HG03520 (cell line): Measurements from ENCODE around the gene RBMS1.
"Not testable (repeated sequence)": the region's sequence is repeated elsewhere in the genome, so short reads cannot be mapped to it uniquely, and the experiment has no call there.

Experiments used
- ATAC-seq: cut with Tn5 transposase; IDR thresholded peaks from one replicate; pipeline ENCODE4 v1.9.1; 2021; ENCODE audit warnings: mild to moderate bottlenecking, moderate library complexity; ENCODE audit not compliant: unreplicated experiment

Gene RBMS1

DNA sequence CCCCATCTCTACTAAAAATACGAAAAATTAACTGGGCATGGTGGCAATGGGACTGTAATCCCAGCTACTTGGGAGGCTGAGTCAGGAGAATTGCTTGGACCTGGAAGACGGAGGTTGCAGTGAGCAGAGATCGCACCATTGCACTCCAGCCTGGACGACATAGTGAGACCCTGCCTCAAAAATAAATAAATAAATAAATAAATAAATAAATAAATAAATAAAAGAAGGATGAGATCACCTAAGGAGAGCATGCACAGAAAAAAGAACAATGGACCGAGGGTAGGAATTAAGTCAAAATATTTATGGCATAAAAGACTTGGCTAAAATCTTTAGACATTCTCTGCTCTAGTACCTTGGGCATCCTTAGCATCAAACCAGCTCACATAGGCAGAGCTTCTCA, 8.9 kb upstream of the RBMS1 start:
- no peak for ATAC-seq

GRCh38 chr2:160501370-160501769, 7.8 kb upstream of the RBMS1 start:
- no peak for ATAC-seq

DNA sequence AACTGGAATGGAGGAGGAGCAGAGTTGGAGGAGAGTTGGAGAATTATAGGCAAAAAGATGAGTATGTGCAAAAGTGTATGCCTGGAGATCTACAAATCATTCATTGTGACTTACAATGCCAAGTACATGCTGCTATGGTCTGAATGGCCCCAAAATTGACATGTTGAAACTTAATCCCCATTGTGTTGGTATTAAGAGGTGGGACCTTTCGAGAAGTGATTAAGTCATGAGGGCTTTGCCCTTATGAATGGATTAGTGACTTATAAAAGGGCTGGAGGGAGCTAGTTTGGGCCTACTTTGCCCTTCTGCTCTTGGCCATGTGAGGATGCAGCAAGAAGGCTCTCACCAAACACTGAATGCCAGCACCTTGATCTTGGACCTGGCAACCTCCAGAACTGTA, 6.3 kb upstream of the RBMS1 start:
- no peak for ATAC-seq

DNA sequence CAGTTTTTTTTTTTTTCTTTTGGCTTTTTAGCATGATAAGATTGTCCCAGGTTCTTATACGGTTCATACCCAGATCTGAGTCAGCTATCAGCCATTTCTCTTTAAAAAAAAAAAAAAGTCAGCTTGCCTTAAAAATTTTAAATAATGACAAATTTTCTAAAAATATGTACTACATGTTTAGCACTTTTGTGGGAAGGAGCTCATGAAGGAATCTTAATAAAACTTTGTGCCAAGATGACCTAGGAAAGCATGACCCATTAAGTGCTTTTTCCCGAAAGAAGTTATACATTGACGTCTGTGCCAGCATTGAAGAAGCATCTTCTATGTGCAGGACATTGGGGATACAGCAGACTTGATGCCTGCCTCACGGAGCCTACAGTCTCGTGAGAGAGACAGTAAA, 4.5 kb upstream of the RBMS1 start:
- no peak for ATAC-seq

- no peak for ATAC-seq
Measured at GRCh38 chr2:160494201-160494644, 616 bp upstream of the RBMS1 start.

- no peak for ATAC-seq
Measured at GRCh38 chr2:160492401-160493226, 993 bp downstream of the RBMS1 start.

DNA sequence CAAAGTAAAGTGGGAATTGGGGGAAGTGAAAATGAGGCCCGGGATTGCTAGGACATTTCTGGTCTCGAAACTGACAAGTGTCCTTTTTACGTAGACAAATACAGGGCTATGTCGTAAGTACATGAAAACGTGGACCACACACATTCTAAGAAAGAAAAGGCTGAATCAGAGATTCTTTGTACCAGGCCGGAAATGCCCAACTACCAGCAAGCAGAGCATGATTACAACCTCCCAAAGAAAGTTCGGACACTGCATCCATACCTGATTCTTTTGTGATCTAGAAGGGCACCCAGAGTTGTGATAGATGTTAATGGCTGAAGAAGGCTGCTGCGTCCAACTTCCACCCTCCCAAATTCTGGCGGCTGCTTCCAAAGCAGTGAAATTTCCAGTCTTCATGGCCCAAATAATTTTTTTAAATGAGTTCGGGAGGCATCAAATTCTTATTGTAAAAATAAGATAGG, 1.7 kb downstream of the RBMS1 start:
- ATAC-seq: no peak

- no peak for ATAC-seq
Measured at GRCh38 chr2:160490733-160491685, 2.6 kb downstream of the RBMS1 start.

DNA sequence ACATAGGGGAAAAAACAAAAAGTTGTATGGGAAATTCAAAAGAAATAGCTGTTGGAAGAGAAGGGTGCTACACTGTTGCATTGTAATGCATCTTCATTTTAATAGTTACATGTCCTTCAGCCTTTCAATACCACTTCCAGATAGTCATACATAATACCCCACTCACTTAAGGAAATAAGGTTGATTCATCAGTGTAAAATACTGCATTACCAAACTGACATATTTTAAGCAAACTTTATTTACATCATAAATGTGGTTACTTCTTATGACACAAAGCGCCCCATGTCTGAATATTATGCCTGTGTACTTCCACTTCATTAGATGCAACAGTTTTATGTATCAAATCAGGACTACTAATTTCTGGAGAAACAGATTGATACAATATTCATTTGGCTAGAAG, 4.5 kb downstream of the RBMS1 start:
- no peak for ATAC-seq

GRCh38 chr2:160488289-160488688, 5.3 kb downstream of the RBMS1 start:
- not testable (repeated sequence) for ATAC-seq

GRCh38 chr2:160486341-160486740, 7.3 kb downstream of the RBMS1 start:
- ATAC-seq: no peak

GRCh38 chr2:160484859-160485520, 8.6 kb downstream of the RBMS1 start:
- ATAC-seq: no peak

- no peak for ATAC-seq
Measured at GRCh38 chr2:160482673-160483072, 10.9 kb downstream of the RBMS1 start.

DNA sequence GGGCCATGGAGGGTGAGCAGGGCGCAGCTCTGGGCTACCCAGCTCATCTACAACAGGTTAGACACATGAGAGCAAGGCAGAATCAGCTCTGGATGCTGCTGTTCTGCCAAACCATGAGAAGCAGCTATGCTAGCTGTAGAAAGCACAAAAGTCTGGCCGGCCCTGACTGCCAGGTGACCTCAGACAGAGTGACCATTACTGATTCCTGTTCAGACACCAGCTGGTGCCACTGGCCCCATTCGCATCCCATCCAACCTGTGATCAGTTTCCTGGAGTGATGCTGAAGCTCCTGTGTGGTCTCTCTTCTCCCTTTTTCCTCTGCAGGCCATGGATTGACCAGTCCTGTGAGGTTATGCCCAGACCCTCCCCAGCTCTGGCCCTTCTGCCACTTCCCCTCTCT, 14.3 kb downstream of the RBMS1 start:
- no peak for ATAC-seq

DNA sequence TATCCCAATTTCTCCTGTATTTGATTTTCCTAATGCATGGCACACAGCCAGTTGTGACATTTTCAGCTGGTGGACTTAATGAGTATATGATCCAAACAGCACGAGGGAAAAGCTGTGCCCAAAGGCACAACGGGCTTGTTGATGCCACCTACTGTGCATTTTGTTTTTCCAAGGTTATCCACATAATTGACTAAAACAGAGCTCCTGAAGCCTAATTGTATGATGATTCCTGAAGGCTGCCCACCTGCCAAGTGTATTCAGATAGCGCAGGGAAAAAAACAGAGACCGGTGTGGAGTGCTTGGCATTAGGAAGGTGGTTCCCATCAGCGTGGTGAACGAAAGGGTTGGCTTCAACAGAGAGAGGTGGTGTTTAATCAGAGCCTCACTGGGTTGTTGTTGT, 14.9 kb downstream of the RBMS1 start:
- ATAC-seq: no peak

GRCh38 chr2:160477032-160477431, 16.6 kb downstream of the RBMS1 start:
- ATAC-seq: no peak

- ATAC-seq: no peak
Measured at GRCh38 chr2:160474891-160475787, 18.5 kb downstream of the RBMS1 start.

GRCh38 chr2:160474319-160474645, 19.3 kb downstream of the RBMS1 start:
- no peak for ATAC-seq

DNA sequence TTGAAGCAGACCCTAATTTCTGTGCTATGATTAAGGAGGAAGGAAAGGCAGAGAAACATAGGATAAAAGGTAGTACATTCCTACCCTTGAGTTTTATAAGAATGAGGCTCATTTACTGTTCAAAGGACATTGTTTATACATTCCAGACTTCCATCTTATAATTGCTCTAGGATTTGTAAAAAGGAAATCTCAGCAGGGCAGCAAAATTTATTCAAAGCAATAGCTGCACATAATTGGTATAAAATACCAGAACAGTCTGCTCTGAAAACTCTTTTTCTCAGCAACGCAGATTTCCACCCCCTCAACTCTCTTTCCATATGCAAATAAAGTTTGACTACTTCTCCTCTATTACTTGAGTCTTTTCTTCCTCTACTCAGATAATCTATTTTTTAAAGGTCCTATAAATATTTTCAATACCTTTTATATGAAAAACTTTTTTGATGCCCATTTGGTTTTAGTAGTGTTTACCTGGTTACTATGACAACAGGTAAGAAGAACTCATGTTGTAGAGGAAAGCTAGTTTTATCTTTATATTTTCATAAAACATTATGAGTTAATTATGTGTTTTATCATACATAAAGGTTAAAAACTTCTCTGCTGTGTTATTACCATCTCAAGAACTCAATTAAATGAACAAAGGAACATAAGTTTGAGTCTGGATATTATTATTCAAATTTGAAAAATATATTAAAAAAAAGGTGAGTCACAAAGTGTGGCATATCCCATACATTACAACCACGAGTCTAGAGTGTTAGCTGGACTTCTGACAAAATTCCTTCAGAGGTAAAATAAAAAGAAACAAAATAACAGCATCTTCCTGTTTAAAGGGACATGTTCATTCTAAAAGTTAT, 19.9 kb downstream of the RBMS1 start:
- ATAC-seq: no peak
